Activated T-helper 1 cell treated with anti-CD3 and anti-CD28 coated beads, Interleukin-12 subunit alpha, Interleukin-12 subunit beta, Interleukin-2, Interleukin-4 antibody, amounts not matched to agents 30 ng/mL and 10 ng/mL and 1 ng/mL, durations not matched to agents 14 hours and 24 hours and 36 hours (primary cell): ENCODE results near the gene PDSS2. TPM values are rescaled to one million over a fixed set of nuclear protein-coding genes. Genes with fewer than 3 reads are reported as not detected.
"Not testable (repeated sequence)": the region's sequence is repeated elsewhere in the genome, so short reads cannot be mapped to it uniquely, and the experiment has no call there.

Experiments used
- DNase-seq: peaks from one replicate; pipeline ENCODE4 v3.0.0; 2021; ENCODE audit warnings: low spot score
- H3K27ac Mint-ChIP-seq: one replicate; pipeline ENCODE4 v1.8.0; 2021; ENCODE audit warnings: mild to moderate bottlenecking, mixed read lengths
- H3K27me3 Mint-ChIP-seq: one replicate; pipeline ENCODE4 v1.8.0; 2022; ENCODE audit warnings: mild to moderate bottlenecking, moderate library complexity, mixed read lengths; ENCODE audit not compliant: insufficient read depth
- H3K36me3 Mint-ChIP-seq: one replicate; pipeline ENCODE4 v1.8.0; 2021; ENCODE audit warnings: low read depth, mixed read lengths
- H3K4me1 Mint-ChIP-seq: one replicate; pipeline ENCODE4 v1.8.0; 2021; ENCODE audit warnings: low read depth, mixed read lengths
- H3K4me3 Mint-ChIP-seq: one replicate; pipeline ENCODE4 v1.8.0; 2021; ENCODE audit warnings: mild to moderate bottlenecking, moderate library complexity, mixed read lengths
- H3K9me3 Mint-ChIP-seq: one replicate; pipeline ENCODE4 v1.8.0; 2021; ENCODE audit warnings: mixed read lengths
- intact Hi-C: fragments of 100-400 bp; cut with micrococcal nuclease; formaldehyde crosslinking; loops from one replicate; pipeline ENCODE4 v1.15.1; 2024
- total RNA-seq: library from RNA; stranded (reverse); gene quantifications from 2 replicates; pipeline ENCODE4 v1.2.3, GENCODE V29; 2022

Gene PDSS2
- total RNA-seq, 1 donor from 2014 or later, result 11.8 TPM

- Mint-ChIP-seq H3K36me3 (no peaks in the 10 kb centered on the region), H3K9me3 (no peaks in the 10 kb centered on the region), H3K4me3 (no peak overlapping the region), H3K27me3 (no peaks in the 10 kb centered on the region), H3K27ac (no peak overlapping the region), H3K4me1 (no peaks in the 10 kb centered on the region)
- no peak for DNase-seq
- intact Hi-C loops, result no loop called here
Measured at GRCh38 chr6:107156617-107157016, 302.7 kb downstream of the PDSS2 start.

- Mint-ChIP-seq H3K27ac (no peak overlapping the region), H3K9me3 (no peaks in the 10 kb centered on the region), H3K4me1 (no peaks in the 10 kb centered on the region), H3K27me3 (no peaks in the 10 kb centered on the region), H3K4me3 (no peak overlapping the region), H3K36me3 (no peaks in the 10 kb centered on the region)
- DNase-seq, result no peak
- intact Hi-C loops, result no loop called here
Measured at GRCh38 chr6:107154801-107155160, 304.6 kb downstream of the PDSS2 start.

GRCh38 chr6:107154131-107154800 lies 305.1 kb downstream of the PDSS2 start:
- H3K4me1 Mint-ChIP-seq, result no peaks in the 10 kb centered on the region
- no peaks in the 10 kb centered on the region for H3K9me3 Mint-ChIP-seq
- H3K27ac Mint-ChIP-seq, result no peak overlapping the region
- no peak for DNase-seq
- no peak overlapping the region for H3K4me3 Mint-ChIP-seq
- H3K27me3 Mint-ChIP-seq, result no peaks in the 10 kb centered on the region
- intact Hi-C loops, result no loop called here
- H3K36me3 Mint-ChIP-seq, result no peaks in the 10 kb centered on the region

- no peaks in the 10 kb centered on the region for H3K4me1 Mint-ChIP-seq
- no peak overlapping the region for H3K27ac Mint-ChIP-seq
- no peaks in the 10 kb centered on the region for H3K27me3 Mint-ChIP-seq
- H3K36me3 Mint-ChIP-seq, result no peaks in the 10 kb centered on the region
- no peak overlapping the region for H3K4me3 Mint-ChIP-seq
- intact Hi-C loops, result no loop called here
- H3K9me3 Mint-ChIP-seq, result no peaks in the 10 kb centered on the region
- no peak for DNase-seq
Measured at GRCh38 chr6:107152638-107153430, 306.5 kb downstream of the PDSS2 start.

- Mint-ChIP-seq H3K9me3 (no peaks in the 10 kb centered on the region), H3K36me3 (no peaks in the 10 kb centered on the region), H3K27me3 (no peaks in the 10 kb centered on the region), H3K4me1 (no peaks in the 10 kb centered on the region), H3K27ac (no peak overlapping the region), H3K4me3 (no peak overlapping the region)
- no peak for DNase-seq
- intact Hi-C loops, result no loop called here
Measured at GRCh38 chr6:107144666-107145065, 314.7 kb downstream of the PDSS2 start.

- Mint-ChIP-seq H3K27me3 (no peaks in the 10 kb centered on the region), H3K36me3 (no peaks in the 10 kb centered on the region), H3K4me3 (no peak overlapping the region), H3K9me3 (no peaks in the 10 kb centered on the region), H3K27ac (no peak overlapping the region), H3K4me1 (no peaks in the 10 kb centered on the region)
- intact Hi-C loops, result no loop called here
- no peak for DNase-seq
Measured at GRCh38 chr6:107144014-107144413, 315.4 kb downstream of the PDSS2 start.

GRCh38 chr6:107140581-107140980 lies 318.8 kb downstream of the PDSS2 start:
- no peaks in the 10 kb centered on the region for H3K36me3 Mint-ChIP-seq
- H3K4me3 Mint-ChIP-seq, result no peak overlapping the region
- DNase-seq, result no peak
- no peaks in the 10 kb centered on the region for H3K27me3 Mint-ChIP-seq
- H3K9me3 Mint-ChIP-seq, result no peaks in the 10 kb centered on the region
- H3K27ac Mint-ChIP-seq, result no peak overlapping the region
- H3K4me1 Mint-ChIP-seq, result no peaks in the 10 kb centered on the region
- intact Hi-C loops, result no loop called here

- H3K9me3 Mint-ChIP-seq, H3K4me3 Mint-ChIP-seq, intact Hi-C loops, H3K27me3 Mint-ChIP-seq, DNase-seq, H3K4me1 Mint-ChIP-seq, H3K27ac Mint-ChIP-seq, H3K36me3 Mint-ChIP-seq: not testable (repeated sequence)
Measured at GRCh38 chr6:107136324-107136723, 323.0 kb downstream of the PDSS2 start.

GRCh38 chr6:107135048-107135680 lies 324.2 kb downstream of the PDSS2 start:
- H3K4me1 Mint-ChIP-seq, H3K36me3 Mint-ChIP-seq, H3K27ac Mint-ChIP-seq, DNase-seq, intact Hi-C loops, H3K9me3 Mint-ChIP-seq, H3K27me3 Mint-ChIP-seq, H3K4me3 Mint-ChIP-seq: not testable (repeated sequence)

- H3K27me3 Mint-ChIP-seq, result peaks cover 2% of the 10 kb centered on the region
- intact Hi-C loops, result no loop called here
- H3K36me3 Mint-ChIP-seq, result no peaks in the 10 kb centered on the region
- H3K4me1 Mint-ChIP-seq, result no peaks in the 10 kb centered on the region
- DNase-seq, result no peak
- H3K27ac Mint-ChIP-seq, result no peak overlapping the region
- H3K9me3 Mint-ChIP-seq, result no peaks in the 10 kb centered on the region
- H3K4me3 Mint-ChIP-seq, result no peak overlapping the region
Measured at GRCh38 chr6:107132330-107132954, 326.9 kb downstream of the PDSS2 start.

- DNase-seq, result no peak
- Mint-ChIP-seq H3K27me3 (peaks cover 6% of the 10 kb centered on the region), H3K4me1 (peaks cover 8% of the 10 kb centered on the region), H3K9me3 (no peaks in the 10 kb centered on the region), H3K36me3 (no peaks in the 10 kb centered on the region), H3K4me3 (no peak overlapping the region), H3K27ac (no peak overlapping the region)
- intact Hi-C loops, result no loop called here
Measured at GRCh38 chr6:107129370-107129925, 329.9 kb downstream of the PDSS2 start.

- Mint-ChIP-seq H3K4me3 (no peak overlapping the region), H3K4me1 (peaks cover 8% of the 10 kb centered on the region), H3K27me3 (peaks cover 6% of the 10 kb centered on the region), H3K36me3 (no peaks in the 10 kb centered on the region), H3K9me3 (no peaks in the 10 kb centered on the region), H3K27ac (no peak overlapping the region)
- intact Hi-C loops, result no loop called here
- DNase-seq, result no peak
Measured at GRCh38 chr6:107128577-107128976, 330.8 kb downstream of the PDSS2 start.

- no peak overlapping the region for H3K27ac Mint-ChIP-seq
Measured at GRCh38 chr6:107128175-107128574, 331.2 kb downstream of the PDSS2 start.

More at GRCh38 chr6:107128175-107128574, 331.2 kb downstream of the PDSS2 start:
- no peaks in the 10 kb centered on the region for H3K36me3 Mint-ChIP-seq
- no peaks in the 10 kb centered on the region for H3K9me3 Mint-ChIP-seq
- no peak overlapping the region for H3K4me3 Mint-ChIP-seq
- peaks cover 8% of the 10 kb centered on the region for H3K4me1 Mint-ChIP-seq
- peaks cover 6% of the 10 kb centered on the region for H3K27me3 Mint-ChIP-seq
- intact Hi-C loops, result no loop called here
- no peak for DNase-seq
